GM12873 (cell line): ENCODE measurements around the gene CHRM4.
A peak's percentile ranks its signal among the peaks of the same experiment; 100 is the strongest.

Experiments
- TF ChIP-seq, protein P1 (sequence below): IDR thresholded peaks from 2 replicates; pipeline ENCODE4 v1.5.1; 2012; ENCODE audit warnings: low read depth, mild to moderate bottlenecking, moderate library complexity, low read length, control low read depth; ENCODE audit not compliant: insufficient read depth; ENCODE audit errors: missing control alignments

Gene CHRM4

DNA sequence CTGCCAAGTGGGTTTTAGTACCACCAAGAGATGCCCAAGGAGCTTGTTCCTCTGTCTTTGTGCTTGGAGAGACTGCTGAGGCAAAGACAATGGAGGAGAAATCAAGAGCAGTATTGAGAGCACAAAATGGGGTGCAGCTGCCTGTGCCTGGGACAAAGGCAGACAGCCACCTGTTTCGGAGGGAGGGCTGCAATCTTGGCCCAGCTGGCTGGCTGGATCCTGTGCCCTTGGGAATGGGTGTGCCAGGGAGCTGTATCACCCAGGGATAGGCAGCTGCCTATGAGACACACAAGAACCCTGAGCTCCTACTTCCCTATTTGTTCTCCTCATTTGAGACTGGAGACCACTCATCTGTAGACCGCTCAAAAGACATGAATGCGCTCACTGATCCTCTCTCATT lies 23.3 kb upstream of the CHRM4 start:
- TF ChIP-seq, protein P1, sequence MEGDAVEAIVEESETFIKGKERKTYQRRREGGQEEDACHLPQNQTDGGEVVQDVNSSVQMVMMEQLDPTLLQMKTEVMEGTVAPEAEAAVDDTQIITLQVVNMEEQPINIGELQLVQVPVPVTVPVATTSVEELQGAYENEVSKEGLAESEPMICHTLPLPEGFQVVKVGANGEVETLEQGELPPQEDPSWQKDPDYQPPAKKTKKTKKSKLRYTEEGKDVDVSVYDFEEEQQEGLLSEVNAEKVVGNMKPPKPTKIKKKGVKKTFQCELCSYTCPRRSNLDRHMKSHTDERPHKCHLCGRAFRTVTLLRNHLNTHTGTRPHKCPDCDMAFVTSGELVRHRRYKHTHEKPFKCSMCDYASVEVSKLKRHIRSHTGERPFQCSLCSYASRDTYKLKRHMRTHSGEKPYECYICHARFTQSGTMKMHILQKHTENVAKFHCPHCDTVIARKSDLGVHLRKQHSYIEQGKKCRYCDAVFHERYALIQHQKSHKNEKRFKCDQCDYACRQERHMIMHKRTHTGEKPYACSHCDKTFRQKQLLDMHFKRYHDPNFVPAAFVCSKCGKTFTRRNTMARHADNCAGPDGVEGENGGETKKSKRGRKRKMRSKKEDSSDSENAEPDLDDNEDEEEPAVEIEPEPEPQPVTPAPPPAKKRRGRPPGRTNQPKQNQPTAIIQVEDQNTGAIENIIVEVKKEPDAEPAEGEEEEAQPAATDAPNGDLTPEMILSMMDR, result no peak

DNA sequence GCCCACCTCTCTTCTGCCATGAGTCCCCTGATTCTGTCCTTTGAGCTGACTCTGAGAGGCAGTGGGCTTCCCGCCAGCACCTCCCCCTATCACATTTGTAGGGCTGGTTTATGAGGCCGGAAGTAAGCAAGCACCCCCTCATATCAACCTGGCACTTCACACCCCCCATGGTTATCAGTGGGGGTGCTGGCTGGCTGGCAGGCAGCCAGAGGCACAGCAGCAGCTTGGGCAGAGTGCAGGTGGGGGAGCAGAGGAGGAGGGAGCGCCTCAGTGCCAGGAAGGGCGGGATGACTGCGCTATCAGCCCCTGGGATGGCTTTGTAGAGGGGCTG lies 22.9 kb upstream of the CHRM4 start:
- TF ChIP-seq, protein P1, result no peak

DNA sequence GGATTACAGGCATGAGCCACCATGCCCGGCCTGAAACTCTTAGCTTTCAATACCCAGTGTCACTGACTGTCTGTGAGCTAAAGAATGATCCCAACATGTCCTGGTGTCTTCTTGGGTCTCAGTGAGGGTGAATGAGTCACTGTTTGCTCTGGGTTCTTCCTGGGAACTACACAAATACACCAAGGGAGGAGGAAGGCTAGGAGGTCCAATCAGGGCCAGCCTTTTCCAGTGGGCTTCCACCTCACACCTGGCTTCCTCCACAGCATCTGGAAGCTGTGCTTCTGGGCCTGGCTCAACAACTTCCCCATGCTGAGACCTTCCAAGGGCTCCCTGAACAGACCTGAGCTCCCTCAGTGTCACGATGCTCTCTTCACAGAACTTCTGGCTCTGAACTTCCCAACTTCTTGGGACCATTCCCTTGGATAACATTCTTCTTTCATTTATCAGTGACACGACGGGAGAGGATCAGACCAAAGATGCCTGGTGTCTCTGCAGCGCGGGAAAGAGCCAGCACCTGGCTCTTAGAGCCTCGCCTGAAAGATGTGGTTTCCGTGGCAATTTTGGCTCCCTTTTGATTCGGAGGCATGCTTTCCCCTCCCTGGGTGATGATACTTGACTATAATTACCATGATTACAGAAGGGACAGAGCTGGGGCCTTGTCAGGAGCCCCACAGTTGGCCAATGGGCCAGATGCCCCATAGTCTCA lies 22.3 kb upstream of the CHRM4 start:
- TF ChIP-seq, protein P1, result no peak

DNA sequence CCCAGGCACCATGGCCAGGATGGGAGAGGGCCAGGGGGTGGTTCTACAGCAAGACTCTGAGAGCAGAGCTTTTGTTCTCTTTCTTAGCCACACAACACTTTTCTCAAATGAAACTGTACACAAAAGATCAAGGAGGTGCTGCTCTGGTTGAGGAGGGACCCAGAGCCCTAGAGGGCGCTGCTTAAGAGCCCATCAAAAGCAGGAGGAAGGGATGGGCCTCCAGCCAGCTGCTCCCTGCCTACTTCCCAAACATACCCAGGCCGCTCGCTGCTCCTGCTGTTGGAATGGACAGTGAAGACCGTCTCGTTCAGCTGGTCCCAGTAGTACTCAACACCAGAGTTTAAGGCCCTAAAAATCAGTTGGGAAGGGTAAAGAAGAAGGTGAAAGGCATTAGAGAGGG lies 18.4 kb upstream of the CHRM4 start:
- TF ChIP-seq, protein P1, result peak; percentile 20

DNA sequence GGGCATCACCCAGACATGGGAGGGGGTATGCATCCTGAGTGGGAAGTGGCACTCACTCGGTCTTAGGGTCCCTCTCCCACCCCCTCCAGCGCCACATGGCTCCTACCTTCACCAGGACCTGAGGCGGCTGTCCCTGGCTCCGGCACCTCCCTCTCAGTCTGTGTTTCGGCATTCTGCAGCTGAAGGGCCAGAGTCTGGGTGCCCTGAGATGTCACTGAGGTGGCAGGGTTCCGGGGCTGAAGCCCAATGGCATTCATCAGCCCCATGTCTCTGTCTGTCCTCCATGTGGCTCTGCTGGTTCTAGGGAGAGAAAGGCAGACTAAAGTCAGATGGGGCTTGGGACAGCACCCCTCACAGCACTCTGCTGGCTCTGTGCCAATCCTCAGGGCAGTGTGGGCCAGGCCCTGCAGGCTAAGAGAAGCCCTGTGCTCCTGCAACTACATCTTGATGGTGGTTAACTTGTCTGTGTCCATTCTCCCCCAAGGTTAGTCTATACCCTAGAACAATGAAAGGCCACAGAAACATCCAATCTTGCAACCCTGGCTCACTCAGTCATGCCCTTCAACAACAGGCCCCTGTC lies 16.9 kb upstream of the CHRM4 start:
- TF ChIP-seq, protein P1, result no peak

DNA sequence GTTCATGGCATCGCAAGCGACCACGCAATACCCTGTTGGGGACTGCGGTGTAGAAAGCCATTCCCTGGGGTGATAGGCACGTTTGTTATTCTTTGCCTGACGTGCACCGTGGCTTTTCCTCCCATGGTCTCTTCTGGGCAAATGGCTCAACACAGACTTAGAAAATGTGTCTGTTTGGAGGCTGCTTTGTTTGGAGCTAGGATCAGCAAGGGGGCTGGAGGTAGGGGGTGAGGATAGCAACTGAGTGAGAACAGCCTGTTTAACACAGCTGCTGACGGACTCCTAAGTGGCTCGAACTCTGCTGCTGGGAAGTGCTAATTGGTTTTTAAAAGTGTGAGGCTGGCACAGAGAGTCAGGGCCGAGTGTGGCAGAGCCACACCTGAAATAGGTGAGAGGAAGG lies 16.1 kb upstream of the CHRM4 start:
- TF ChIP-seq, protein P1, result no peak

DNA sequence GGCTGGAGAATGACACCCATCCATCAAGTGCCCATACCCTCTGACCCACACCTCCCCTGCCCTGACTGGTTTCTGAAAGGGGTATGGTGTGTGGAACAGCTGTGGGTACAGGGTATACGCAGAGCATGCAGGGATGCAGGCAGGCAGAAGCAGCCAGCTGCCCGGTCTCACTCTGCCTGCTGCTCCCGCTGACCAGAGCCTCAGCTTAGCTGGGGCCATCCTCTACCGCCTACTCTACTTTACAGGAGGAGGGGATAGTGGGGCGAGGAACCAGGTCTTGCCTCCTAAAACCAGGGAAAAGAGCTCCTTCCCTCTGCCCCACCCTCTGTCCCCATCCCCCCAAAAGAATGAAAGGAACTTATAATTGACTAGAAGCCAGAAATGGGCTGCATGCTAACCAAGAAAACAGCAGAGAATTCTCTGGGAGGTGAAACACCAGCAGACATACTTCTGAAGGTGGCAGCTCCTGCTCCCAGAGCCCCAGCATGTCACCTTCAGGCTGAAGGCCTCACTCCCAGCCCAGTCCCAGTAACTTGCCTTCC lies 13.0 kb upstream of the CHRM4 start:
- TF ChIP-seq, protein P1, result no peak
